Eye (tissue), 1 donor: ENCODE results near the gene TC2N.
A peak's percentile ranks its signal among the peaks of the same experiment; 100 is the strongest.
"Not testable (repeated sequence)": the region's sequence is repeated elsewhere in the genome, so short reads cannot be mapped to it uniquely, and the experiment has no call there.

Experiments
- DNase-seq: peaks from one replicate; pipeline ENCODE4 v3.0.0-alpha.2; 2015

The TC2N gene

GRCh38 chr14:91830777-91831176, 36.6 kb downstream of the TC2N start:
- no peak for DNase-seq

DNA sequence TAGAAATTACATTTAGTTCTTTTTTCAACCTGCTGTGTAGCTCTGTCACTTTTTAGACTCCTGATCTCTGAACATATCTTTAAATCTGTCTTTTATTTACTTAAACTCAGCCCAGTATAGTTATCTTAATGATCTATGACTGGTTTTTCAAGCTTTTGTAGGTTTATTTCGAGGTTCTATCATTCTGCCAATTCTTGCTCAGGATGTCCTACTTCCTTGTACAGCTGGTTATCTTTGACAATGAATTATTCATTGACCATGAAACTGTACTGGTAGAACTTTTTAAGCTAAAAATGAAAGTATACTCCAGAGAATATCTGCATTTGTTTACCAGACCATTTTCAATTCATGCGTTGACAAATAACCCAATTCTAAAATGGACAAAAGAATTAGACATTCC, 37.8 kb downstream of the TC2N start:
- no peak for DNase-seq

- DNase-seq, result no peak
Measured at GRCh38 chr14:91827746-91828145, 39.6 kb downstream of the TC2N start.

DNA sequence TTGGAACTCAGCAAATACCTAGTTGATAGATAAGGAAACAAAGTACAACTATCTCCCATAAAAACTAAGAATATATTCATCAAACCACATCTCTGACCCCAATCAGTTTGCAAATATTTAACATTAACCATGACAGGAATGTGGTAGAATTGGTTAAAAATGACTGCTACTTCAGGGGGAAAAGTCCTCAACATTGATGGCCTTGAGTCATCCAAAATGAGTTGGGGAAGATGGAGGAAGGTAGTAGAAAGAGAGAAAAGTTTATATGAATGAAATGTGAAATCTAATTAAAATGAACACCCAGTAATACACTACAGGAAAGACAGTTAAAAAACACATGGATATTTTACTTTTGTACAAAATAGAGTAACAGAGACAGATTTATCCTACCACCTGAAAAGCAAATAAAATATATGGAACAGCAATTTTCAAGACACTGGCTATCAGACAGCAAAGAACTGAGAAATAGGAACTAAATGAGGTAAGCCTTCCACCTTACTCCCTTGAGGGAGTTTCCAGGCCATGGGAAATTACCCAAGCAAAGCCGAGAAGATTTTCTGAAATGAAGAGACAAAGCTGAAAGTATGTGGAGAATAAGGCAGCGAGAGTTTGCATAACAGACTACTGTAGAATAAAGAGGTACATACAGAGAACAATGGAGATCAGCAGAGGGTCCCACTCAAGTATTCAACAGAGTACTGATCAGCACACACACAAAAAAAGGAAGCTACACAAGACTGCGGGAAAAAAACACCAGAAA, 49.6 kb downstream of the TC2N start:
- DNase-seq, result no peak

GRCh38 chr14:91814317-91814716, 53.0 kb downstream of the TC2N start:
- DNase-seq, result no peak

- no peak for DNase-seq
Measured at GRCh38 chr14:91810699-91811098, 56.6 kb downstream of the TC2N start.

- no peak for DNase-seq
Measured at GRCh38 chr14:91806716-91807115, 60.6 kb downstream of the TC2N start.

DNA sequence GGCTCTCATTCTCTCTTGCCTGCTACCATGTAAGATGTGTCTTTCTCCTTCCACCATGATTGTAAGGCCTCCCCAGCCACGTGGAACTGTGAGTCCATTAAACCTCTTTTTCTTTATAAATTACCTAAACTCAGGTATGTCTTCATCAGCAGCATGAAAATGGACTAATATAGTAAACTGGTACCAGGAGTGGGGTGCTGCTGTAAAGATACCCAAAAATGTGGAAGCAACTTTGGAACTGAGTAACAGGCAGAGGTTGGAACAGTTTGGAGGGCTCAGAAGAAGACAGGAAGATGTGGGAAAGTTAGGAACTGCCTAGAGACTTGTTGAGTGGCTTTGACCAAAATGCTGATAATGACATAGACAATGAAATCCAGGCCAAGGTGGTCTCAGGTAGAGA, 61.2 kb downstream of the TC2N start:
- DNase-seq, result not testable (repeated sequence)

GRCh38 chr14:91805659-91806058, 61.7 kb downstream of the TC2N start:
- DNase-seq, result no peak

DNA sequence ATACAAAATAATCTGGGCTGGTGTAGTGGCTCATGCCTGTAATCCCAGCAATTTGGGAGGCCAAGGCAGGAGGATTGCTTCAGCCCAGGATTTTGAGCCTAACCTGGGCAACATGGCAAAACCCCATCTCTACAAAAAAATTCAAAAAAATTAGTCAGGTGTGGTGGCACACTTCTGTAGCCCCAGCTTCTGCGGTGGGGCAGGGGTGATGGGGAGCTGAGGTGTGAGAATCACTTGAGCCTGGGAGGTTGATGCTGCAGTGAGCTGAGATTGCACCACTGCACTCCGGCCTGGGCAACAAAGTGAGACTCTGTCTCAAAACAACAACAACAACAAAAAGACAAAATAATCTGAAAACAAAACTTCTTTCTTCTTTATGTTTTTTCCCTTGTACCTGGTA, 66.0 kb downstream of the TC2N start:
- DNase-seq, result no peak

DNA sequence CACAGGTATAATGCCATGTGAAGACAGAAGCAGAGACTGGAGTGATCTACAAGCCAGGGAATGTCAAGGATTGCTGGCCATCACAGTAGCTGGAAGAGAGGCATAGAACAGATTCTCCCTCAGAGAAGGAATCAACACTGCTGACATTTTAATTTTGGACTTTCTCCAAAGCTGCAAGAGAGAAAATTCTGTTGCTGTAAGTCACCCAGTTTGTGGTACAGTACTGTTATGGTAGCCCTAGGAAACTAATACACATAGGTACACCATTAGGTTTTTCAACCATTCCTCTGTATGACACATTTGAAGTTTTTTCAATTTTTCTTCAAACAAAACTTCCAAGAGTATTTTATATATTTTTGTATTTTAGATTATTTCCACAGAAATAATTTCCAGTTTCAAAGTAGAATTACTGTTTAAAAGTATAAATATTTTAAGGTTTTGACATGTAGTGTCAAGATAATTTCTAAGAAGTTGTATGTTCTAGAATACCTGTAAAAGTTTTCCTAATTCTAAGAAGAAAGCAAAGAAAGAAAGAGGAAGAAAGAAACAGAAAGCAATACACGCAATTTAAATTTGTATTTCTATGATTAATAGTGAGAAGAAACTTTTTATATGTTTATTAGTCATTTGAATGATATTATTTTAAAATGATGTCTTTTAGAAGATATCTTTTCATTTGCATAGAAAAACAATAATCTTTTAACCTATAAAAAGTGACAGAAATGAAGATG, 70.6 kb downstream of the TC2N start:
- DNase-seq, result no peak

GRCh38 chr14:91793704-91794103, 73.6 kb downstream of the TC2N start:
- DNase-seq, result no peak

DNA sequence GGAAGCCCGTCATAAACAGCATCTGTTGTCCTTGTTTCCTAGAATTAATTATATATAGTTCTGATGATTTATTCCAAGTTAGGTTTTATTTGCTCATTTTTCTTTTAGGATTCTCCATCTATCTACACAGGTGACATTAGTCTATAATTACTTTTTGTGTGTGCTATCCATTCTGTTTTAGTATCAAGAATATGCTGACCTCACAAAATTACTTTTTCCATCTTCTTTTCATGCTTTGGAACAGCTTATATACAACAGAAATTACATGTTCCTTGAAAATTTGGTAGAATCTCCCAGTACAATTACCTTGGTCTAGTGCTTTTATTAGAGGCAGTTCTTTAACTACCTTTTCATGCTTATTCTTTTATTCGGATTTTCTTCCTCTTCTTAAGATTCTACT, 81.1 kb downstream of the TC2N start:
- DNase-seq, result no peak

DNA sequence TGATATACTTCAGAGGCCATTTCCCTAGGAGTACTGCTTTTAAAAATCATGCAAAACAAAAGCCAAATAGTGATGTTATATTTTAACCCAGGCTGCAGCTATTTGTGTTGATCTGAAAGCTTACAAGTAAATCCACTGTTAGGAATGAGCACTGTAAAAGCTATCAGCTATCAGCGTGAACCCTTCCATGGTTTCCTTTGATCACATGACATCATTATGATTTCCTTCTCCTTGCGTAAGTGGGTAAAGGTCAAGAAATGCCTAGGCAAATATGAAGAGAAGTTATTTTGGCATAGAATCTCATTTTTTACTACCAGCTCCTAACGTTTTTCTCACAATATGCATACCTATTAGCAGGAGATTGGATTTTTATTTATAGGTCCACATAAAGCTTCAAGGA, 86.9 kb downstream of the TC2N start:
- DNase-seq, result no peak

- no peak for DNase-seq
Measured at GRCh38 chr14:91778217-91778616, 89.1 kb downstream of the TC2N start.

DNA sequence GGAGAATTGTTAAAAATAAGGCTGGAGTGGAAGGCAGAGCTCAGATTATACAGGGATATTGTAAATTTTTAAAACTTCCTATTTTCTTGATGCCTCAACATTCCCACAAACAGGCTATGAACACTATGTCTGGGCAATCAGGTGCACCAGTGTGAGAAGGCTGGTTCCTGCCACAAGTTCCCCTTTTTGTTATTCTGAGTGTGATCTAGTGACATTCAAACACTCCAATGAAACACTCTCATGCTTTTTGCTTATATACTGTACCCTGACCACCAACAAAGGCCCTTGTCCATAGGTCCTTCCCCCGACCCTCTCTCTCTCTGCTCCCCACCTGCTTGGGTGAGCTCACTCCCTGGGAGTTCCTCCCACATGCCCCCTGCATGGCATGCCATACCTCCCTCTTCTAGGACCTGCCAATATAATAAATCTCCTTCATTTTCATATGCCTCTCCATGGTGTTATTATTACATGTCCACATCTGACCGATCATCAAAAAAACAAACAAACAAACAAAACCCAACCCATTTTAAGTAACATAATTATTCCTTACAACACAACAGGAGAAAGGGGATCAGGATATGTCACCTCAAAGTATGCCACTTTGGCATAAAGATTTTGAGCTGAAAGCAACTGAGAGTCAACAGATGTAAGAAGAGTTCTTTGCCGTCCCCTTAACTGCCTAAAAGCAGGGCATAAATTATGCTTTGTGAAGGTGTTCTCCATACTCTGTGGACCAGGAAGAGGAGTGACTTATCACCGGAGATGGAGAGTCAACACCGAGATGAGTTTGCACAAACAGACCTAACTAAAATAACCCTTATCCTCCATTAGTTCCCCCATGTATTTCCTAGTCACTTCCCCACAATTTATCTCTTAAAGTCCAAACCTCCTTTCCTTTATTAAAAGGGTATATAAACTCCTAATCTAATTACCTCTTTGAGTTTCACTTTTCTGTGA, 92.9 kb downstream of the TC2N start:
- no peak for DNase-seq

GRCh38 chr14:91770185-91770584, 97.2 kb downstream of the TC2N start:
- no peak for DNase-seq

DNA sequence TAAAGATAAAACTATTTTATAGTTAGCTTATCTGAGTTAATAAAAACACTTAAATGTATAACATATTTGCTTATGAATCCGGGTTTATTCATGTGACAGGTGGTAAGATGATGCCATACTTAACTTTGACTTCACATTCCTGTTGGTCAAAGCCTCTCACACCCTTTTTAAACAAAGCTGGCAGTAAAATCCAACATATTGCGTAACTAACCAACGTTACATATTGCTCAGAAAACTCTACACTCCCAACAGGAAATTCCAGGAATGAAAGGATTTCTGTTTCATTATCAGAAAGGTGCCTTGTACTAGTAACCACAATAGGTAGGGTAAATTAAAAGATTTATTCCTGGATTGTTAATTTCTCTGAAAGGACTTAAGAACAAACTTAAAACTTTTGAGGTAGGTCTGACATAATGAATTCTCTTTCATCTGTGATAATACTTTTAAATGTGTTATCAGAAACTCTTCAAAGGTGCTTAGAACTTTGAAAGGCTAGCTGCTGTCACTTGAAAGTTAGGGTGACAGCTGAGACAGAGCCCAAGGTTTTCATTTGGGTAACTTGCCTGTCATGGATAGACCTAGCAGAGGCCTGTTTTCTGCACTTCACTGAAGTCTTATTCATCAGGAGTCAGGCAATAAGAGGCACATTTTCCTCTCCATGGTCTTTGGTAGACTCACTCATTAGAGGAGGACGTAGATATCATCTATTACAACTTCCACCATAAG, 111.6 kb downstream of the TC2N start:
- DNase-seq, result no peak

DNA sequence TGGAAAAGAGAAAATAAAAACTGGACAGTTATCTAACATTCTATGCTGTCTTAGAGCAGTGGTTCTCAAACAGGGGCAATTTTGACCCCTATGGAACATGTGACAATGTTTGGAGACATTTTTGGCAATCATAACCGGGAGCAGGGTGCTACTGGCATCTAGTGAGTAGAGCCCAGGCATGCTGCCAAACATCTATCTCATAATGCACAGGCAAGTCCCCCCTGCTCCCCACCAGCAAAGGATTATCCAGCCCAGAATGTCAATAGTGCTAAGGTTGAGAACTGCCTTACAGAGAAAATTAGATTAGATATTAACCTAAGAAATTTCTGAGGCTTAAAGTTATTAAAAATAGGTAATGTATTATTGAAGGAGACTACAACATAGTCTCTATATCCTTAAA, 112.5 kb downstream of the TC2N start:
- DNase-seq, result peak; percentile 9

- no peak for DNase-seq
Measured at GRCh38 chr14:91754185-91754584, 113.2 kb downstream of the TC2N start.

GRCh38 chr14:91753501-91754128, 113.7 kb downstream of the TC2N start:
- DNase-seq, result no peak

DNA sequence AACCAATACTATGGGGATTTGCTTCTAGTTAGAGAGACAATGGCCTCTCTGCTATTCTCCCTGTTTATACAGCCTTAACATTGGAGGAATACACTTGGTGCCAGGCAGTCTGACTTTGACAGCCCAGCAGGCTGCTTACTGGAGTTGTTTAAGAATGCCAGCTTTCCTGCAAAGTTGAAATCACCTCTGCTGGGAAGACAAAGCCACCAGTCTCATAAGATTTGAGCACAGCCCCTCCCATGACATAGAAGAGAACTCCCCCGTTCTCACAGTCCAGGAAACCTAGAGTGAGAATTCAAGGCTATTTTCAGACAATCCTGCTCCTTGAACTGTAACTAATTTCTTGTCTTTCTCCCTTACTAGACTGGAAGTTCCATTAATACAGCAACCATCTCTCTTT, 114.4 kb downstream of the TC2N start:
- peak; percentile 66 for DNase-seq
